Ovary (tissue), 9 donors: ENCODE results near the gene LEFTY2. TPM values are rescaled to one million over a fixed set of nuclear protein-coding genes. Genes with fewer than 3 reads are reported as not detected.
"Not testable (repeated sequence)": the region's sequence is repeated elsewhere in the genome, so short reads cannot be mapped to it uniquely, and the experiment has no call there.

Experiments used
- DNase-seq, 5 donors: peaks; one replicate each; pipeline ENCODE4 v3.0.0-alpha.2; 2019 to 2020
- H3K27ac ChIP-seq, 2 donors: fragments of 200-600 bp; one replicate each; pipeline versions ENCODE4 v1.5.1 to v1.8.0; 2019 to 2022
- H3K27me3 ChIP-seq: fragments of 200-600 bp; one replicate; pipeline ENCODE4 v1.8.0; 2022
- H3K36me3 ChIP-seq: fragments of 200-600 bp; sonication (generic); one replicate; pipeline ENCODE4 v1.5.1; 2019
- H3K4me1 ChIP-seq: one replicate; pipeline ENCODE4 v1.8.1; 2013; ENCODE audit warnings: mild to moderate bottlenecking, moderate library complexity; ENCODE audit not compliant: insufficient read depth
- H3K4me3 ChIP-seq: fragments of 200-600 bp; sonication (generic); one replicate; pipeline ENCODE4 v1.5.1; 2017
- H3K9me3 ChIP-seq, 2 donors: fragments of 200-600 bp in 1 of 2; sonication (generic) in 1 of 2; one replicate each; pipeline versions ENCODE4 v1.5.1 to v1.8.1; 2013 to 2019; ENCODE audit warnings: mild to moderate bottlenecking in 1 of 2, moderate library complexity in 1 of 2
- EP300 ChIP-seq: sonication (generic); formaldehyde crosslinking; IDR thresholded peaks from one replicate; pipeline ENCODE4 v1.6.1; 2017; ENCODE audit warnings: antibody characterized with exemption
- POLR2A ChIP-seq: fragments of 450-650 bp; IDR thresholded peaks from one replicate; pipeline ENCODE4 v1.6.1; 2017; ENCODE audit warnings: antibody characterized with exemption, mild to moderate bottlenecking, moderate library complexity
- WGBS, 3 donors: extraction: QIAGEN DNeasy Blood & Tissue Kit in 1 of 3; methylation state at CpG; one replicate each; pipeline versions ENCODE4 v1.1.5 to v1.1.7; 2013 to 2017; 5-methylcytosine and 5-hydroxymethylcytosine counted together
- intact Hi-C, 4 donors: fragments of 100-400 bp; cut with DNase I; formaldehyde crosslinking; loops; one replicate each; pipeline versions ENCODE4 v1.11.0 to v1.15.1; 2022 to 2023
- polyA plus RNA-seq, 2 donors: library from polyadenylated mRNA; stranded (reverse); fragments of 200-250 nt in 1 of 2; fragments of 350-450 nt in 1 of 2; fragmentation: Illumina TruSeq in 1 of 2; extraction: RNeasy Lipid Tissue Mini Kit (QIAGEN cat#74804) in 1 of 2; gene quantifications; one replicate each; pipeline ENCODE4 v1.2.3, GENCODE V29; 2013 to 2014
- total RNA-seq, 7 donors: library from RNA; depleted of rRNA in 2 of 7; stranded (reverse); fragments of >200 nt in 2 of 7; fragmentation: NEBNext Ultra II Directional in 3 of 7; extraction: Animal tissue kit (Norgen Biotek cat#: 25700) in 3 of 7; gene quantifications; one replicate each; pipeline versions ENCODE4 v1.1.0 to v1.2.4, GENCODE V29; 2016 to 2023
- TF ChIP-seq, protein P1 (sequence below), 3 donors: fragments of 450-650 bp in 2 of 3; fragments of 200-600 bp in 1 of 3; IDR thresholded peaks; one replicate each; pipeline versions ENCODE4 v1.5.1 to v1.8.0; 2016 to 2022; ENCODE audit warnings: antibody characterized with exemption in 3 of 3, mild to moderate bottlenecking in 1 of 3
- donor health status: DM: no; HTN: no; CAD: no; lungs with moderate emphysema.
- donor health status: DM: no; HTN: no; CAD: no.
- donor health status: Bipolar disorder and iron deficiency.
- donor health status: DM: yes; HTN: yes; CAD: no.
- donor health status: DM: no; HTN: no; CAD: no.
- donor health status: DM: yes; HTN: yes; CAD: no.

Gene LEFTY2
- total and polyA plus RNA-seq, 9 donors = 9.7 to 196 (median 21.4) TPM

DNA sequence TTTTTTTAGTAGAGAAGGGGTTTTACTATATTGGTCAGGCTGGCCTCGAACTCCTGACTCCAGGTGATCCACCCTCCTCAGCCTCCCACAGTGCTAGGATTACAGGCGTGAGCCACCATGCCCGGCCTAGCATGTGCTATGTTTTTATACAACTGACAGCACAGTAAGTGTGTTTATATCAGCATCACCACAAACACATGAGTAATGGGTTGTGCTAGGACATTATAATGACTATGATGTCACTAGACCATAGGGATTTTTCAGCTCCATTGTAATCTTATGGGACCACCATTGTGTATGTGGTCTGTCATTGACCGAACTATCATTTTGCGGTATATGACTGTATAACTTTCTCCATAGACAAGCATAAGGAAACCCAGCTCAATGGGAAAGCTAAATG, 6.3 kb downstream of the LEFTY2 start:
- 94 to 97% (median 95%) methylated on average over 5 of the region's 5 CpGs for WGBS, 3 donors

DNA sequence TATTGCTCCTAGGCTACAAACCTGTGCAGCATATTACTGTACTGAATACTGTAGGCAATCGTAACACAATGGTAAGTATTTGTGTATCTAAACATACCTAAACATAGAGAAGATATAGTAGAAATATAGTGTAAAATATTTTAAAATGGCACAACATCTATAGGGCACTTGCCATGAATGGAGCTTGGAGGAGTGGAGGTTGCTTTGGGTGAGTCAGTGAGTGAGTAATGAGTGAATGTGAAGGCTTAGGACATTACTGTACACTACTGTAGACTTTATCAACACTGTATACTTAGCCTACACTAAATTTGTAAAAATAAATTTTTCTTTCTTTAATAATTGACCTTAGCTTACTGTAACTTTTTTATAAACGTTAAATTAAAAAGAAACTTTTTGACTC, 7.9 kb downstream of the LEFTY2 start:
- DNase-seq = no peak
- Histone ChIP-seq H3K36me3 (no peaks in the 10 kb centered on the region), H3K9me3 (no peaks in the 10 kb centered on the region), H3K27ac (no peak overlapping the region), H3K4me1 (no peaks in the 10 kb centered on the region), H3K27me3 (no peaks in the 10 kb centered on the region), H3K4me3 (no peak overlapping the region)
- intact Hi-C loops = no loop called here
- WGBS, 3 donors = 73 to 78% (median 74%) methylated on average over 2 of the region's 2 CpGs
- no peak for TF ChIP-seq POLR2A
- TF ChIP-seq, protein P1, sequence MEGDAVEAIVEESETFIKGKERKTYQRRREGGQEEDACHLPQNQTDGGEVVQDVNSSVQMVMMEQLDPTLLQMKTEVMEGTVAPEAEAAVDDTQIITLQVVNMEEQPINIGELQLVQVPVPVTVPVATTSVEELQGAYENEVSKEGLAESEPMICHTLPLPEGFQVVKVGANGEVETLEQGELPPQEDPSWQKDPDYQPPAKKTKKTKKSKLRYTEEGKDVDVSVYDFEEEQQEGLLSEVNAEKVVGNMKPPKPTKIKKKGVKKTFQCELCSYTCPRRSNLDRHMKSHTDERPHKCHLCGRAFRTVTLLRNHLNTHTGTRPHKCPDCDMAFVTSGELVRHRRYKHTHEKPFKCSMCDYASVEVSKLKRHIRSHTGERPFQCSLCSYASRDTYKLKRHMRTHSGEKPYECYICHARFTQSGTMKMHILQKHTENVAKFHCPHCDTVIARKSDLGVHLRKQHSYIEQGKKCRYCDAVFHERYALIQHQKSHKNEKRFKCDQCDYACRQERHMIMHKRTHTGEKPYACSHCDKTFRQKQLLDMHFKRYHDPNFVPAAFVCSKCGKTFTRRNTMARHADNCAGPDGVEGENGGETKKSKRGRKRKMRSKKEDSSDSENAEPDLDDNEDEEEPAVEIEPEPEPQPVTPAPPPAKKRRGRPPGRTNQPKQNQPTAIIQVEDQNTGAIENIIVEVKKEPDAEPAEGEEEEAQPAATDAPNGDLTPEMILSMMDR (IDR thresholded peaks at IDR 0.05) = no peak
- no peak for TF ChIP-seq EP300

More for the DNA sequence above, 6.3 kb downstream of the LEFTY2 start:
- TF ChIP-seq POLR2A = no peak
- TF ChIP-seq, protein P1 (IDR thresholded peaks at IDR 0.05) = no peak
- no peak for TF ChIP-seq EP300
- intact Hi-C loops = no loop called here
- Histone ChIP-seq H3K4me1 (no peaks in the 10 kb centered on the region), H3K36me3 (no peaks in the 10 kb centered on the region), H3K27ac (no peak overlapping the region), H3K4me3 (no peak overlapping the region), H3K9me3 (no peaks in the 10 kb centered on the region), H3K27me3 (no peaks in the 10 kb centered on the region)
- DNase-seq = no peak

DNA sequence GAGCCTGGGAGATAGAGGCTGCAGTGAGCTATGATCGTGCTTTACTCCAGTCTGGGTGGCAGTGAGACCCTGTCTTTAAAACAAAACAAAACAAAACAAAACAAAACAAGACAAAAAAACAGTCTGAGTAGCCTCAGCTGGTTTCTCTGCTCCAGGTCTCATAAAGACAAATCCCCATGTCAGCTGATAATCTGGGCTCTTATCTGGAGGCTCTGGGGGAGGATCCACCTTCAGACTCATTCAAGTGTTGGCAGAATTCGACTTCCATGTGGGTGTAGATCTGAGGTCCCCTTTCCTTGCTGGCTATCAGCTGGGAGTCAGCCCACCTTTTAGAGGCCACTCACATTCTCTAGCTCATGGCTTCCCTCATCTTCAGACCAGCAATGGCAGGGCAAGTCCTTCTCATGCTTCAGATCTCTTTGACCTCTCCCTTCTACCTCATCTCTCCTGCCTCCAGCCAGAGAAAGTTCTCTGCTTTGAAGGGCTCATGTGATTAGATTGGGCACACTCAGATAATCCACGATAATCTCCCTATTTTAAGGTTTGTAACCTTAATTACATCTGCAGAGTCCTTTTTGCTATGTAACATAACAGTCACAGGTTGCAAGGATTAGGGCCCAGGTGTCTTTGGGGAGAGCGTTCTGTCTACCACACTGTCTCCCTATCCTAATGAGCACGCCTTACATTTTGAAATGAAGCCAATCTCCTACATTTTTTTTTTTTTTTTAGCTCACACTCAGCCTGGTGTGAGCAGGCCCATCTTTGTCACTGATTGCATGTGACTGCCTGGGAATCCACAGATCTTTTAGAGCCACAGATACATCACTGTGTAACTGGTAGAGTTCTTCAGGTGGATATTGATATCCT, 9.5 kb downstream of the LEFTY2 start:
- no peaks in the 10 kb centered on the region for H3K36me3 ChIP-seq
- WGBS, 3 donors = 57 to 65% (median 59%) methylated on average over 5 of the region's 5 CpGs
- DNase-seq = no peak

DNA sequence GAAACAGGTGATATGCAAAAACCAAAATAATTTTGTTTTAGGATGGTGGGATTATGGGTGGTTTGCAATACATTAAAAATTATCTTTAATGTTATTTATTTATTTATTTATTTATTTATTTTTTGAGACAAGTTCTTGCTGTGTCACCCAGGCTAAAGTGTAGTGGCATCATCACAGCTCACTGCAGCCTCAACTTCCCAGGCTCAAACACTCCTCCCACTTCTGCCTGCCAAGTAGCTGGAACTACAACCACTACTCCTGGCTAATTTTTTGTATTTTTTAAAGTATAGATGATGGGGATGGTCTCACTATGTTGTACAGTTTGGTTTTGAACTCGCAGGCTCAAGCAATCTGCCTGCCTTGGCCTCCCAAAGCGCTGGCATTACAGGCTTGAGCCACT, 10.5 kb downstream of the LEFTY2 start:
- no peak for TF ChIP-seq EP300
- no peak for TF ChIP-seq POLR2A
- TF ChIP-seq, protein P1 (IDR thresholded peaks at IDR 0.05) = no peak
- intact Hi-C loops = no loop called here
- WGBS, 3 donors = 79 to 86% (median 83%) methylated on average over 2 of the region's 2 CpGs
- no peak for DNase-seq
- no peaks in the 10 kb centered on the region for H3K36me3 ChIP-seq
- no peaks in the 10 kb centered on the region for H3K27me3 ChIP-seq
- H3K4me1 ChIP-seq = no peaks in the 10 kb centered on the region
- H3K27ac ChIP-seq = no peak overlapping the region
- H3K4me3 ChIP-seq = no peak overlapping the region
- no peaks in the 10 kb centered on the region for H3K9me3 ChIP-seq

More for the DNA sequence above, 9.5 kb downstream of the LEFTY2 start:
- no peaks in the 10 kb centered on the region for H3K27me3 ChIP-seq
- no peak overlapping the region for H3K4me3 ChIP-seq
- TF ChIP-seq EP300 (no peak), POLR2A (no peak)
- TF ChIP-seq, protein P1 (IDR thresholded peaks at IDR 0.05) = no peak
- H3K27ac ChIP-seq = no peak overlapping the region
- intact Hi-C loops = no loop called here
- H3K4me1 ChIP-seq = no peaks in the 10 kb centered on the region
- H3K9me3 ChIP-seq = no peaks in the 10 kb centered on the region

DNA sequence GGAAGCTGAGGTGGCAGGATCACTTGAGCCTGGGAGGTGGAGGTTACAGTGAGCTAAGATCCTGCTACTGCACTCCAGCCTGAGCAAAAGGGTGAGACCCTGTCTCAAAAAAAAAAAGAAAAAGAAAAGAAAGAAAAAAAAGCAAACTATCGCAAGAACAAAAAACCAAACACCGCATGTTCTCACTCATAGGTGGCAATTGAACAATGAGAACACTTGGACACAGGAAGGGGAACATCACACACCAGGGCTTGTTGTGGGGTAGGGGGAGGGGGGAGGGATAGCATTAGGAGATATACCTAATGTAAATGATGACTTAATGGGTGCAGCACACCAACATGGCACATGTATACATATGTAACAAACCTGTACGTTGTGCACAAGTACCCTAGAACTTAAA, 11.6 kb downstream of the LEFTY2 start:
- H3K27ac ChIP-seq, H3K36me3 ChIP-seq, H3K9me3 ChIP-seq, H3K27me3 ChIP-seq, H3K4me3 ChIP-seq, DNase-seq, H3K4me1 ChIP-seq, intact Hi-C loops: not testable (repeated sequence)
- 97 to 100% (median 97%) methylated on average over 3 of the region's 3 CpGs for WGBS, 3 donors
